Brain microvascular endothelial cell (primary cell): ENCODE data around the gene RP2.
A peak's percentile ranks its signal among the peaks of the same experiment; 100 is the strongest.

Source experiments
- DNase-seq: peaks from one replicate; pipeline ENCODE4 v3.0.0-alpha.2; 2020
- H3K27ac ChIP-seq: fragments of 250-450 bp; sonication (Bioruptor Pico); 2 replicates; pipeline ENCODE4 v1.5.1; 2020; ENCODE audit warnings: mild to moderate bottlenecking, moderate library complexity
- H3K27me3 ChIP-seq: fragments of 250-450 bp; sonication (Bioruptor Pico); replicated peaks from 2 replicates; pipeline ENCODE4 v1.5.1; 2020; ENCODE audit warnings: mild to moderate bottlenecking
- H3K36me3 ChIP-seq: fragments of 250-450 bp; sonication (Bioruptor Pico); replicated peaks from 2 replicates; pipeline ENCODE4 v1.5.1; 2020; ENCODE audit warnings: mild to moderate bottlenecking
- H3K4me3 ChIP-seq: 2 replicates; pipeline ENCODE4 v1.5.1; 2011; ENCODE audit warnings: low read depth, mild to moderate bottlenecking, control low read depth, low read length, moderate library complexity
- CTCF ChIP-seq: IDR thresholded peaks from 2 replicates; pipeline ENCODE4 v1.5.1; 2011; ENCODE audit warnings: low read depth, mild to moderate bottlenecking, moderate library complexity, low read length, control low read depth, inconsistent platforms; ENCODE audit errors: missing control alignments
- in situ Hi-C: cut with HindIII; loops from 2 replicates; pipeline ENCODE4 v1.10.0; 2017; ENCODE audit warnings: low sequenced_read_pairs, low pct_ligation_motif_present

RP2 gene

DNA sequence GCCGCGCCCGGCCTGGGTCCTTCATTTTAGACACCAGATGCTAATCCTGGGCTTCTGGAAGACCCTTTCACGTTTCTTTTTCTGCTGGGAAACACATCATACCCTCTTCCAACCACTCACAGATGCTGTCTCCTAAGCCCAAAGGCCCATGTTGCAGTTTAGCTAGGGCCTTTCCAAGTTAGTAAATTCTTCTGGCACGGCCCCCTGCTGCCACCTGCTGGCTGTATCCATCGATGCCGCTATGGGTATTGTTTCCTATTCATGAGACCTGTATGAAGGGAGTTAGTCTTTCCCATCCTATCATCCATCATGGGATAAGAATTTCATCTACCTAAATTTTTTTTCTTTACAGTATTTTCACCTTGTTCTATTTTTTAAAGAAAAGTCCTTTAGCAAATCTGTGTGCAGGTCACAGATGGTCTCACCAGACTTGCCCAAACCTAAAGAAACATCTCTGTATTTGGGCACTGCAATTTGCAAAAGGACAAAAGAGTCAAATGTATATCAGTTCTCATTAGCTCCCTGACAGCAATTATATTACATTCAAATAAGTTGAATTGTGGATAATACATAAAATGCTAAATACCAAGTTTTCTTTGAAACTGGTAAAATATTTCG, 40.2 kb upstream of the RP2 start:
- peak; percentile 71 for DNase-seq
- TF ChIP-seq CTCF, result peak; percentile 76
- in situ Hi-C loops, result no loop called here

GRCh38 chrX:46803140-46803539, 33.7 kb upstream of the RP2 start:
- Histone ChIP-seq H3K27ac (no peak overlapping the region), H3K36me3 (no peaks in the 10 kb centered on the region), H3K27me3 (no peaks in the 10 kb centered on the region), H3K4me3 (no peak overlapping the region)
- peak; percentile 45 for TF ChIP-seq CTCF
- in situ Hi-C loops, result no loop called here
- no peak for DNase-seq

More for the DNA sequence above, 40.2 kb upstream of the RP2 start:
- no peak overlapping the region for H3K27ac ChIP-seq
- no peaks in the 10 kb centered on the region for H3K27me3 ChIP-seq
- H3K4me3 ChIP-seq, result no peak overlapping the region
- H3K36me3 ChIP-seq, result no peaks in the 10 kb centered on the region

DNA sequence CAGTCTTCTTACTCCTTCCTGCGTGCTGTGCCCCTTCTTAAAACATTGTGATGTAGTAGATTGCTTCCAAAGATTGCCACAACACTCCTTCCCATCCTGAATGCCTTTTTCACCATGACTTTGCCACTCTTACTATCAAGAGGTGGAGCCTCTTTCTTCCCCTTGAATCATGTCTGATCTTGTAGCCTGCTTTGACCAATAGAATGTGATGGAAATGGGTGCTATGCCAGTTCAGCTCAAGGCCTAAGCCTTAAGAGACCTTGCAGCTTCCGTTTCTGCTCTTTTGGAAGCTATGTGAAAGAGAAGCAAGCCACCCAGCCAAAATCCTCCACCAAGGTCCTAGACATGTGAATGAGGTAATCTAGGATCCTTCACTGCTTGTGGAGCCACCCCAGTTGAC, 31.6 kb upstream of the RP2 start:
- Histone ChIP-seq H3K27ac (no peak overlapping the region), H3K4me3 (no peak overlapping the region), H3K27me3 (no peaks in the 10 kb centered on the region), H3K36me3 (no peaks in the 10 kb centered on the region)
- in situ Hi-C loops, result no loop called here
- no peak for DNase-seq
- TF ChIP-seq CTCF, result no peak

- Histone ChIP-seq H3K27me3 (no peaks in the 10 kb centered on the region), H3K27ac (no peak overlapping the region), H3K4me3 (no peak overlapping the region), H3K36me3 (no peaks in the 10 kb centered on the region)
- TF ChIP-seq CTCF, result no peak
- in situ Hi-C loops, result no loop called here
- no peak for DNase-seq
Measured at GRCh38 chrX:46811121-46811520, 25.7 kb upstream of the RP2 start.

DNA sequence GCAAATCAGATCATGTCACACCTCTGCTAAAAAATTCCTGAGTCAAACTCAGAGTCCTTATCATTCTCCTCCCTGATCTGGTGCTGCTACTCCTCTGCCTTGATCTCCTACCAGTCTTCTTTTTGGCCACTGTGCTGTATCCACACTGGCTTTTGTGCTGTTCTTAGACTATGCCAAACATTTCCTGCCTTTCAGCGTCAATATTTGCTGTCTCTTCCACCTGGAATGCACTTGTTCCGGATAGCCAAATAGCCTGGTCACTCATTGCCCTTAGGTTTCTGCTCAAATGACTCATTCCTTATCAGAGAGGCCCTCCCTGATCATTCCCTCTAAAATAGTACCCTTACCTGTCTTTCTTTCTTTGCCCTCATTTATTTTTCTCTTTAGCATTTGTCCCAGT, 24.4 kb upstream of the RP2 start:
- TF ChIP-seq CTCF, result no peak
- no peak overlapping the region for H3K27ac ChIP-seq
- H3K4me3 ChIP-seq, result no peak overlapping the region
- no peaks in the 10 kb centered on the region for H3K27me3 ChIP-seq
- H3K36me3 ChIP-seq, result no peaks in the 10 kb centered on the region
- DNase-seq, result no peak
- in situ Hi-C loops, result no loop called here

GRCh38 chrX:46814966-46815365, 21.9 kb upstream of the RP2 start:
- in situ Hi-C loops, result no loop called here
- H3K27ac ChIP-seq, result no peak overlapping the region
- H3K36me3 ChIP-seq, result no peaks in the 10 kb centered on the region
- no peaks in the 10 kb centered on the region for H3K27me3 ChIP-seq
- TF ChIP-seq CTCF, result no peak
- no peak for DNase-seq
- no peak overlapping the region for H3K4me3 ChIP-seq
